ENCODE results near the gene RSPRY1. TPM values are rescaled to one million over a fixed set of nuclear protein-coding genes. Genes with fewer than 3 reads are reported as not detected.

The RSPRY1 gene
- total RNA-seq, 4 donors from 2014 or later, result 27.9 to 77.7 (median 53.2) TPM

DNA sequence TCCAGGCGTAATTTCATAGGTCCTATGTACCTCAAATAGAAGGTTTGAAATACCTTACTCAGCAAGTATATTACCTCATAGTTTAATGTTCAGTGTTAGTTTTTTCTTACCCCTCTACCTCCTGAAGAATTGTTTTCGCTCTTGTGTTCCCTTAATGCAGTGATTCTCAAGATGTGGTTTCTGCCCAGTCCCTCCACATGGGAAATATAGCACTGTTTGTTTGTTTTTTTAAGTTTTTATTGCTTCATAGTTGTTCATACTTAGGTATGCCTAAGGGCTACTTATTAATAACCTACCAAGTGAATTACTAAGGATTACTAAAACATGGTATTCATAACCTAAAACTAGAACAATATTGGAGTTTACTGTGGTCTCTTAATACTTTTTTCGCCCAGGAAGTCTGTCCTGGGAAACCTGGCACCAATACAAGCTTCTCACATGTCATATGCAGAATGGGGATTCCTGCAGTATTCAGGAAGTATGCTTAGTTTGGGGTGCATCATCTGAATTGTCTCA, 5.0 kb downstream of the RSPRY1 start:
- Histone ChIP-seq H3K9me3 (no peaks in the 10 kb centered on the region), H3K4me3 (no peak overlapping the region), H3K4me1 (peaks cover 0 to 8% of the 10 kb centered on the region in 2 donors), H3K27ac (no peak overlapping the region), H3K36me3 (no peaks in the 10 kb centered on the region), H3K27me3 (no peaks in the 10 kb centered on the region)
- intact Hi-C loops (cut with DNase I; ENCODE audit: low total_unique reads), result no loop called here
- TF ChIP-seq, protein P1, sequence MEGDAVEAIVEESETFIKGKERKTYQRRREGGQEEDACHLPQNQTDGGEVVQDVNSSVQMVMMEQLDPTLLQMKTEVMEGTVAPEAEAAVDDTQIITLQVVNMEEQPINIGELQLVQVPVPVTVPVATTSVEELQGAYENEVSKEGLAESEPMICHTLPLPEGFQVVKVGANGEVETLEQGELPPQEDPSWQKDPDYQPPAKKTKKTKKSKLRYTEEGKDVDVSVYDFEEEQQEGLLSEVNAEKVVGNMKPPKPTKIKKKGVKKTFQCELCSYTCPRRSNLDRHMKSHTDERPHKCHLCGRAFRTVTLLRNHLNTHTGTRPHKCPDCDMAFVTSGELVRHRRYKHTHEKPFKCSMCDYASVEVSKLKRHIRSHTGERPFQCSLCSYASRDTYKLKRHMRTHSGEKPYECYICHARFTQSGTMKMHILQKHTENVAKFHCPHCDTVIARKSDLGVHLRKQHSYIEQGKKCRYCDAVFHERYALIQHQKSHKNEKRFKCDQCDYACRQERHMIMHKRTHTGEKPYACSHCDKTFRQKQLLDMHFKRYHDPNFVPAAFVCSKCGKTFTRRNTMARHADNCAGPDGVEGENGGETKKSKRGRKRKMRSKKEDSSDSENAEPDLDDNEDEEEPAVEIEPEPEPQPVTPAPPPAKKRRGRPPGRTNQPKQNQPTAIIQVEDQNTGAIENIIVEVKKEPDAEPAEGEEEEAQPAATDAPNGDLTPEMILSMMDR (IDR thresholded peaks at IDR 0.05), result no peak
- TF ChIP-seq POLR2A (IDR thresholded peaks at IDR 0.05), result no peak
- no peak for DNase-seq

DNA sequence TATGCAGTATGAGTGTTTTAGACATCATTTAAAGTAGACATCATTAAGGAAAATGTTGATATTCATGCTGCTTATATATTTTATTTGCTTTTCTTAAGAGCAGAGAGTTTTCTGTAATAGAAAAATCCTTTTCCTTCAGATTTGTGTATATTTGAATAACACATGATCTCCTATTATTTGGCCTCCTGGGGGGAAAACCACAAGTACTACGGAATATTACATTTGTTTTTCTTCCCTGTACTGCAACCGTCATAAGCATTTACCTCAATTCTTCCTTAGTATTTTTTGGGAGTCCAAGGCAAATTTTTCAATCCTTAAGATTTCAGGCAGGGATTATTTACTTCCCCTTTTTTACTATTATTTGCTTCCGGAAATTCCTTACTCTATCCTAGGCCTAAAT, 6.0 kb downstream of the RSPRY1 start:
- Histone ChIP-seq H3K4me1 (peaks cover 6 to 8% of the 10 kb centered on the region in 2 donors), H3K27me3 (no peaks in the 10 kb centered on the region), H3K4me3 (no peak overlapping the region), H3K9me3 (no peaks in the 10 kb centered on the region), H3K36me3 (no peaks in the 10 kb centered on the region), H3K27ac (no peak overlapping the region)
- TF ChIP-seq, protein P1 (IDR thresholded peaks at IDR 0.05), result no peak
- no peak for TF ChIP-seq POLR2A (IDR thresholded peaks at IDR 0.05)
- DNase-seq, result no peak
- intact Hi-C loops (cut with DNase I; ENCODE audit: low total_unique reads), result no loop called here

DNA sequence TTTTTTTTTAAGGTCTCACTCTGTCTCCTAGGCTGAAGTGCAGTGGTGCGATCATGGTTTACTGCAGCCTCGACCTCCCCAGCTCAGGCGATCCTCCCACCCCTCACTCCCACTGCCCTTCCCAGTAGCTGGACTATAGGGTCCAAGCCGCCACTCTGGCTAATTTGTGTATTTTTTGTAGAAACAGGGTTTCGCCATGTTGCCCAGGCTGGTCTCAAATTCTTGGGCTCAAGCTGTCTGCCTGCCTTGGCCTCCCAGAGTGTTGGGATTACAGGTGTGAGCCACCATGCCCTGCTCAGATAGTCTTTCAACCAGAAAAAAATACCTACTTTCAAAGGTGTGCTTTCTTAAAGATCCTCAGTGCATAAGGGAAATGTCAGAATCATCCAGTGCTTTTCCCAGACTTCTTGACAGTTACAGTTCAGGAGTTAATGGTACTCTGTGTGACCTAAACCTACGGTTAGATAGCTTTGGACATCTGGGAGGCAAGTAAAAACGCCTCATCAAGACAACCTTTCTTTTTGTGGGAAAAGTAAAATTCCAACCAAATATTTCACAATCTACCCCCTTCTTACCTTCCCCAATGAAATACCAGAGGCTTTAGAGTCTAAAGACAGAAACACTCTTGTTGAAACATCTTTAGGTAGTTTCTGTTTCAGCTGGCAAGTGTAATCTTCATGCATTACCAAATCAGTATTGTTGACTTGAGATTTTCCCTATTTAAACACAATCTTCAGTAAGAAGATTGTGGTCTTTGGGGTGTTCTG, 6.8 kb downstream of the RSPRY1 start:
- no peak overlapping the region for H3K27ac ChIP-seq
- H3K36me3 ChIP-seq, result no peaks in the 10 kb centered on the region
- no peaks in the 10 kb centered on the region for H3K9me3 ChIP-seq
- H3K27me3 ChIP-seq, result no peaks in the 10 kb centered on the region
- peaks cover 6 to 8% of the 10 kb centered on the region in 2 donors for H3K4me1 ChIP-seq
- TF ChIP-seq, protein P1 (IDR thresholded peaks at IDR 0.05), result no peak
- TF ChIP-seq POLR2A (IDR thresholded peaks at IDR 0.05), result no peak
- no peak for DNase-seq
- intact Hi-C loops (cut with DNase I; ENCODE audit: low total_unique reads), result no loop called here
- no peak overlapping the region for H3K4me3 ChIP-seq

DNA sequence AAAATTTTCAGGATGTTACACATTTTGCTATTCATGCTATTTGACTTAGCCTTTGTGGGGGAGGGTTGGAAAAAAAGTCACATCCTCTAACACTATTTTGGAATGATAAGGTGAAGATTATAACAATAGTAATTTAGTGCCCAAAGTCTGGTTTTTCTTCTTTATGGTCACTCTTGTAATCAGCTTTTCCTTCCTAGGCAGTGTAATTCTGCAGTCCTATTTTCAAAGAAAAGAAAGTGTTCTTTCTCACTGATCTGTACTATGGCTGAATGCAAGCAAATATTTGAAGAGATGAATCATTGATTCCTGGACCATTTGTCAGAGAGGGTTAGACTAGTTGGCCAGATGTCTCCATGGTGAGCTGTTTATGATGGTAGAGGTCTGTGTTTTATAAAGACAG, 8.4 kb downstream of the RSPRY1 start:
- TF ChIP-seq, protein P1 (IDR thresholded peaks at IDR 0.05), result no peak
- no peak for TF ChIP-seq POLR2A (IDR thresholded peaks at IDR 0.05)

DNA sequence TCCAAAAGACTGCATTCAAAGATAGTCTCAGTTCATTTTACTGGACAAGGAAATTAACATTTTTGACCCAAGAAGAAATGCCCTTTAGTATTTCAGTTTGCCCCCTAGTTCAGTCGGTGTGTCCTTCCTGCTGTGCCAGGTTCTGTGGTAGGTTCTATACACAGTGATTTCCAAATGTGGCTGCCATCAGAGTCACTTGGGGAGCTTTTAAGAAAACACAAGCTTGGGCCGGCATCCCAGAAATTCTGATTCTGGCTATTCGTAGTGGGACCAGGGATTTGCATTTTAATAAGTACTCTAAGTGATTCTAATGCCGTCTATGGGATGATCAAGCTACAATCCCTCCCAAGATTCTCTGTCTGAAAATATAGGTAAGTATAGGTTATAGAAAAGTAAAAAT, 10.2 kb downstream of the RSPRY1 start:
- Histone ChIP-seq H3K36me3 (no peaks in the 10 kb centered on the region), H3K9me3 (no peaks in the 10 kb centered on the region), H3K4me3 (no peak overlapping the region), H3K27ac (peak overlapping the region in 1 of 2 donors; percentile 19), H3K27me3 (no peaks in the 10 kb centered on the region), H3K4me1 (peaks cover 4 to 6% of the 10 kb centered on the region in 2 donors)
- TF ChIP-seq, protein P1 (IDR thresholded peaks at IDR 0.05), result no peak
- TF ChIP-seq POLR2A (IDR thresholded peaks at IDR 0.05), result no peak
- intact Hi-C loops (cut with DNase I; ENCODE audit: low total_unique reads), result no loop called here
- DNase-seq, result no peak

More for the DNA sequence above, 8.4 kb downstream of the RSPRY1 start:
- Histone ChIP-seq H3K9me3 (no peaks in the 10 kb centered on the region), H3K4me3 (no peak overlapping the region), H3K27me3 (no peaks in the 10 kb centered on the region), H3K4me1 (peaks cover 6 to 8% of the 10 kb centered on the region in 2 donors), H3K36me3 (no peaks in the 10 kb centered on the region), H3K27ac (peak overlapping the region; percentile 44 to 79)
- DNase-seq, result no peak
- intact Hi-C loops (cut with DNase I; ENCODE audit: low total_unique reads), result no loop called here

All from uterus (tissue), 4 donors.